ENCODE results near the gene LRRC27.
"Not testable (repeated sequence)": the region's sequence is repeated elsewhere in the genome, so short reads cannot be mapped to it uniquely, and the experiment has no call there.

LRRC27 gene

DNA sequence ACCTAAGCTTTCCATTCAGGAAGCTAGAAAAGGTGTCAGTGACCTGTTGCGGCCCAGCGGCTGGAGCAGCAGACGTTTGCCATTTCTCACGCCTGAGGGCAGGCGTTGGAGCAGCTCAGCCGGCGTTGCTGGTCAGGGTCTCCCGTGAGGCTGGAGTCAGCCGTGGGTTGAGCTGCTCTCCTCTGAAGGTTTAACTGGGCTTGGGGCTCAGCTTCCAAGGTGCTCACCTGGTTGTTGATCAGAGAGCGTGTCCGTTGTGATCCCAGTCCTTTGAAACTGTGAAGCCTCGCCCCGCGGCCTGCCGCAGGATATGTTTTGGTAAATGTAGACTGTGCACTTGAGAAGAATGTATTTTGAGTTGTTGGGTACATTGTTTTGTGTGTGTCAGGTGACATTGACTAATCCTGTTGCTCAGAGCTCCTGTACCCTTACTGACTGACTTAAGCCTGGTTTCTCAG is 44.4 kb downstream of the LRRC27 start:
- no peak for DNase-seq

DNA sequence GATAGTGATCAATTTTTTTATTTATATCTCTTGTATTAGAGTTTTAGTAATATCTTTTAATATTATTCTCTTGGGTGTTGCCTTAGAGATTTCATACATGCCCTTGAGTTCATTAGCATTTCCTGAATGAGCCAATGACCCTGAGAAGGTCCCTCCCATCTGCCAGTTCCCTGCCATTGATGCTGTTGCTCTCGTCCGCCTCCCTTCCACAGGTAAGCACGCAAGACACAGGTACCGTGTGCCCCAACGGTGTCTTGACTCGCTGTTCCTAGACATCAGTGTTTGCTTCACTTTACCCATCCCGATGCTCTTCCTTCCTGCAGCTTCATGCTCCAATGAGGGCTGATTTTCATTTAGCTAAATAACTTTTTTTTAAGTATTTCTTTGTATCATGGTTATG is 45.3 kb downstream of the LRRC27 start:
- DNase-seq, result no peak

DNA sequence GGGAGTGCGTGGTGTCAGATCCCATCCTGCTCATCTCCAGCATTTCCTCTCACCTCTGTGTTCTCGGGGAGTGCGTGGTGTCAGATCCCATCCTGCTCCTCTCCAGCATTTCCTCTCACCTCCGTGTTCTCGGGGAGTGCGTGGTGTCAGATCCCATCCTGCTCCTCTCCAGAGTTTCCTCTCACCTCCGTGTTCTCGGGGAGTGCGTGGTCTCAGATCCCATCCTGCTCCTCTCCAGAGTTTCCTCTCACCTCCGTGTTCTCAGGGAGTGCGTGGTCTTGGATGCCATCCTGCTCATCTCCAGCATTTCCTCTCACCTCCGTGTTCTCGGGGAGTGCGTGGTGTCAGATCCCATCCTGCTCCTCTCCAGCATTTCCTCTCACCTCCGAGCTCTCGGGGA is 47.0 kb downstream of the LRRC27 start:
- not testable (repeated sequence) for DNase-seq

DNA sequence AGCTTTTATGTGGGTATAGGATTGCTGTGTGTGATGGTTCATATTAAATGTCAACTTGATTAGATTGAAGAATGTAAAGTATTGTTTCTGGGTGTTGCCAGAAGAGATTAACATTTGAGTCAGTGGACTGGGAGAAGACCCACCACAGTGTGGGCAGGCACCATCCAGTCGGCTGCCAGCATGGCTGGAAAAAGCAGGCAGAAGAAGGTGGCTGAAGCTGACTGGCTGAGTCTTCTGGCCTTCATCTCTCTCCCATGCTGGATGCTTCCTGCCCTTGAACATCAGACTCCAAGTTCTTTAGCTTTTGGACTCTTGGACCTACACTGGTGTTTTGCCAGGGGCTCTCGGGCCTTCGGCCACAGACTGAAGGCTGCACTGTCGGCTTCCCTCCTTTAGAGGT is 49.0 kb downstream of the LRRC27 start:
- DNase-seq, result not testable (repeated sequence)

DNA sequence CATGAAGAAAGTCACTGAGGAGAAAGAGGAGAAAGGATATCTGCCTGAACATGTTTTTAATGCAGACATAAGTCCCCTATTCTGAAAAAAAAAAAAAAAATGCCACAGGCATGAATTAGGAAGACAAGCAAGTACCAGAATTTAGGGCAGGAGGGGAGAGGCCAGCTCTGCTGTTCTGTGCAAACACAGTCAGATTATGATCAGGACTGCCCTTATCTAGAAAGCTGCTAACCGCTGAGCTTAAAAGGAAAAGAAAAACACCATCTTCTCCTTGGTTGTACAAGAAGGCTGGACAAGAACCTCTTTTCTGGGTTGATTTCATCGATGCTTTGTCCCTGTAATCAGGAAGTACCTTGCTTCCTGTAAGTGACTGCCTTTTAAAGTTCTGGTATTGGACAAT is 49.7 kb downstream of the LRRC27 start:
- no peak for DNase-seq

DNA sequence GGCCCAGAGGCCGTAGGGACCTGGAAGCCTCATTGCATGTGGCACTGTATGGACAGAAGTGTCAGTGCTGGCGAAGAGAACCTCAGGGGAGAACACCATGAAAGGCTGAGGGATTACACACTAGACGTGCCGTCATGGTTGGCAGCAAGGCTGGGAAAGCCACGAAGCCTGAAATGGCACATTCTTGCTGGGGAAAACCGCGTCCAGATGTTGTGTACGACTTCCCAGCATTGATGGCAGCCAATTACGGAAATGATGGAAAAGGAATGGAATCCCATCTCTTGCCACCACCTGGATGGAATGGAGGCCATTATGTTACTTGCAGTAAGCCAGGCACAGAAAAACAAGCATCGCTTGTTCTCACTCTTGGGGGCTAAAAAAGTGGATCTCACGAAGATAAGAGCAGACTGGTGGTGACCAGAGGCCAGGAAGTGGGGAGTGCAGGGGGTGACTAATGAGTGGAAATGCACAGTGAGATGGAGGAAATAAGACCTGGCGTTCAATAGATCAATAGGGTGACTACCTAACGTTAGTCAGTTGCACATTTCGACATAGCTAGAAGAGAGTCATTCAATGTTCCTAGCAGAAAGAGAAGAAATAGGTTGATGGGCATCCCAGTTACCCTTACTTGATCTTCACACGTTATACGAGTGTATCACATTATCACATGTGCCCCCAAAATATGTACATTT is 50.4 kb downstream of the LRRC27 start:
- no peak for DNase-seq

DNA sequence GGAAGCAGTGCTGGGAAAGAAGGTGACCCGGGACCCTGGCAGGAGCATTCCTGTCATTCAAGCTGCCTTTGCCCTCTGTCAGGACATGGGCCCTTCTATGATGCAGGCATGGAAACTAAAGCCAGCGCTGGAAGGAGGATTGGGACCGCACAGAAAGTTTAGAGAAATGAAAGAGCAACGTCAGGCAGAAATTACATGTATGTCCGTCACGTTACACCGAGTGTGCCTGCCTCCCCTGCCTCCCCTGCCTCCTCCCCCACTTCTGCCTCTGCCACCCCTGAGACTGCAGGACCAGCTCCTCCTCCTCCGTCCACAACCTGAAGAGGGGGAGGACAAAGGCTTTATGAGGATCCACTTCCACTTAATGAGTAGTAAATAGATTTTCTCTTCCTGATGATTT is 51.1 kb downstream of the LRRC27 start:
- DNase-seq, result no peak

DNA sequence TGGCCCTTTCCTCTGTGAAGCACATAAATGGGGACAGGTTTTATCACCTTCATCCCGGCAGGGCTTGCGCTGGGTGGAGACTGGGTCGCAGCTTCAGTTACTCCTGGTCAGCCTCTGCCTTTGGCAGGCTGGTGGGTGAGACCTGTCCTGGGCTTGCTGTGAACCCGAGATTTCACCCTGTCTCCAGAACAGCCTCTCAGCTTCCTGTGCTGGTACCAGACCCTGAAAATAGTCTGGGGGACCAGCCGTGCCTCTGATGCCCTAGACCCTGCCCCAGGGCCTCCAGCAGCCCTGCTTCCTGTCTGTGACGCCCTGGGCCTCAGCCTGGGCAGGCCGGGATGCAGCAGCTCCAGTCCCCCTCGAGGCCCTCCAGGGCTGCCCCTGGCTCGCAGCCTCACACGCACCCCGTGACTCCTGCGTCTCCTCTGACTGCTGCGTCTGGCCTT is 51.8 kb downstream of the LRRC27 start:
- DNase-seq, result no peak

DNA sequence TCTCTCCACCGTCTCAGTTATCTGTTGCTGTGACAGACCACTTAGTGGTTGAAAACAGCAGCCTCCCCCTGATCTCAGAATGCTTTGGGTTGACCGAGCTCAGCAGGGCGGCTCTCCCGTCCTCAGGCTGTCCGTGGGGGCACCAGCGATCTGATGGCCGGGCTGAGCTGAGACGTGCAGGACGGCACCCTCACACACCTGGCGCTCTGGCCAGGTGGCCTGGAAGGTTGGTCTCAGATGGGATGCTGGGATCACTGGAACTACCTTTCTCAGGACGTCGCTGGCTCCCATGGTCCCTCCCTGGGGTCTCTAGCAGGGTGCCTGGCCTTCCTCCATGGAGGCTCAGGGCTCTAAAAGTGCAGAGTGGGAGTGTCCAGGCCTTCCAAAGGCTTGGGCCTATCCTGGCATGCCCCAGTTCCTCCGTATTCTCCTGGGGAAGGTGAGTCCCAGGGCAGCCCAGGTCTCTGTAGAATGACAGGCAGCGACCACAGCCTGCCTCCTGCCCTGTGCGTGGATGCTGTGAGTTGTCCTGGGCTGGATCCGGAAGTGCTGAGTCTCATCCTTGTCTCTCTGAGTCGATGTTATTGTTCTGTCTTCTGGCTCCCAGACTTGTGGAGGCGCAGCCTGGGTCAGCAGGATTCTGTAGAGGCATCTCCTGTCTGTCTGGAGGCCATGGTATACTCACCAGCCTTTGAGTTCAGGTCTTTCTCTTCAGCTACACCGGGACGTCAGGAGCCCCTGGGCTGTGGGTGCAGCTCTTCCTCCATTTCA is 52.8 kb downstream of the LRRC27 start:
- no peak for DNase-seq

DNA sequence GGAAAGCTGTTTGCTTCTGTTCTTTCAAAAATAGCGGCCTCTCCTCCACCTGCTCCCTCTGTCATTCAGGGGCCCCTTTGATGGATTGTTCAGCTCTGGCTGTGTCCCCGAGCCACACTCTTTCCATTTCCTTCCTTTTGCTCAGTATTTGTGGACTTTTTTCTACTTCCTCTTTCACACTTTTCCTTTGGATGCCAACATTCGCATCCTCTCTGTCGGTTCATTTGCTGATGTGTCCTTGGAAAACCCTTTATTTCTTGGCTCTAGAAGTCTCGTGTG is 53.3 kb downstream of the LRRC27 start:
- DNase-seq, result no peak

DNA sequence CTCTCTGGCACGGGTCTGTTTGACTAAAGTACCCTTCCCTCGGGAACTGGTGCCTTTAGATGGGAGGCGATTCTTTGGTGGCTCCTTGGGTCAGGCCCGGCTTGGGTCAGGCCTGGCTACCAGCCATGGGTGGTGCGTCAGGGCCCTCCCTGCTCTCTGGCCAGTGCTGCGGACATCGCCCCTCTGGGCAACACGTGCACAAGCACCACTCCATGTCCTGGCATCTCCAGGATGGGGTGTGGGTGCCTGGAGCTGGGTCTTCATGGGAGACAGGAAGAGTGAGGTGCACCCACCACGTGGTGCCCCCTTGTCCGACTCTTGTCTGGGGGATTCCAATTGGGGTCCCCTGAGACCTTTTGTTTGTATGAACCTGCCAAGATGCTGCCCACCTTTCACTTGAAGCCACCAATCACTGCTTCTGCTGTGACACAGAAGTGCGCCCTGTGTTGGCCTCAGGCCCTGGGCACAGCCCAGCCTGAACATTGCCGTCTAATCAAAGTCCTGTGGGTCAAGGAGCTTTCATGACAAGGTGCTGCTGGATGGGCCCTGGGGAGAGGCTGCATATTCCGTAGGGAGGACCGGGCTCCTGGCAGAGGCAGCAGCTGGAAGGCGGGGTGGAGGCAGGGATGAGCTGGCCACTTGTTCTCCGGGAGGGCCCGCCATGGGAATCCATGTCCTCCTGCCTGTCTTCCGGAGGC is 53.9 kb downstream of the LRRC27 start:
- no peak for DNase-seq

DNA sequence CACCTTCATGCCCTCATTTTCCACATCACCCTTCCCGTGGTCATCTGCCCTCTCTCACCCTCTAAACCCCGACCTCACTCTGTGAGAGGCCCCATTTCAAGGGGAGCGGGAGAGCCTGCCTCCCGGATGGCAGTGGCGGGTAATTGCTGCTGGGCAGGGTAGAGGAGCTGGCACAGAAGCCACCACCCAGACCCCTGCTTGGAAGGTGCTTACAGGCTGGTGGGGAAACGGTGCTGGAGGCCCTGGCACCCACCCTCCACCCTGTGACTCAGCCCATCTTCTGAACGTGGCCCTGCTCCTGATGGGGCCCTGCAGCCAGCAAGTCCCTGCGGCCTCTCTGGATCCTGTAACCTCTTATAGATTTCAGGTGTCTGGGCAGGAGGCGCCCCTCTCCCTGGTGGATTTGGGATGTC is 54.4 kb downstream of the LRRC27 start:
- DNase-seq, result no peak

DNA sequence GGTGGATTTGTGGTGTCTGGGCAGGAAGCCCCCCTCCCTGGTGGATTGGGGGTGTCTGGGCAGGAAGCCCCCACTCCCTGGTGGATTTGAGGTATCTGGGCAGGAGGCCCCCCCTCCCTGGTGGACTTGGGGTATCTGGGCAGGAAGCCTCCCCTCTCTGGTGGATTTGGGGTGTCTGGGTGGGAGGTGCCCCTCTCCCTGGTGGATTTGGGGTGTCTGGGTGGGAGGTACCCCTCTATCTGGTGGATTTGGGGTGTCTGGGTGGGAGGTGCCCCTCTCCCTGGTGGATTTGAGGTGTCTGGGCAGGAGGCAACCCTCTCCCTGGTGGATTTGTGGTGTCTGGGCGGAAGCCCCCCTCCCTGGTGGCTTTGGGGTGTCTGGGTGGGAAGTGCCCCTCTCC is 54.9 kb downstream of the LRRC27 start:
- not testable (repeated sequence) for DNase-seq

DNA sequence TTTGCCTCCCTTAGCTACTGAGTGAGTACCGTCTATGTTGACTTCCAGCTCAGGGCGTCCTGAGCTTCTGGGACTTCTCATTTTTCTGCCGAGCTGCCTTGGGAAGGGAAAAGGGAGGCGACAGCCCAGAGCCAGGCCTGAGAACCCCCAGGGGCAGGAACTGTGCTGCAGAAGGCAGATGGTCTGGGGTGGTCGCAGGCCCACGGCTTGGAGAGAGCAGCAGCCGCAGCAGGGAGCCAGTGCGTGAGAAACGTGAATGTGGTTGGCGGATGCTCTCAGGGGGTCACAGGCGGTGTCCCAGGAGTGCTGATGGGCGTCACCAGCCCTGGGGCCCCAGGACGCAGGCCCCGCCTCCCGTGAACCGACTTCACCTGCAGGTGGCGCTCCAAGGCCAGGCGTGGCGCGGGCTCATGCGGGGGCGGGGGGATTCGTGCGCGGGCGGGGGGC is 55.8 kb downstream of the LRRC27 start:
- no peak for DNase-seq

DNA sequence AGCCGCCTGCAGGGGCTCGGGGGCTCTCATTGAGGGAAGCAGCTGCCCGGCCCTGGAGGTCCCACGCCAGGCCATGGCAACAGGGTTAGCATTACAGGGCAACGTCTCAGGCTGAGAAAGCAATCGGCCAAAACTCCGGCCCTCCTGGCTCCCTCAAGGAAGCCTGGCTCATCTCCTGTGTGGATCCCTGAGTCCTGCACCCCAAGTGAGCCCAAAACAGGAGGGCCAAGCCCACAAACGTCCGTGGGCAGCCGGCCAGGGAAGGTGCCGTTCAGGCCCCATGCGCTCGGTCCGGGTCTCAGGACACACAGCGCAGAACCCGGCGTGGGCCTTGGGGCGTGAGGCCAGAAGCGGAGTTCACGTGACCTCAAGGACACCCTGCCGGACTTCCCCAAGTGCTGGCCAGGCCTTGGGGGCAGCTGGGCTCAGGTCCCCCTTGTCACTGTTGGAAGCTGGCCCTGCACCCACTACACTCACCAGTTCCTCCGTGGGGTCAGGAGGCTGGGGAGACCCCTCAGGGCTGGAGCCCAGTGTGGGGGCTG is 57.0 kb downstream of the LRRC27 start:
- DNase-seq, result no peak

DNA sequence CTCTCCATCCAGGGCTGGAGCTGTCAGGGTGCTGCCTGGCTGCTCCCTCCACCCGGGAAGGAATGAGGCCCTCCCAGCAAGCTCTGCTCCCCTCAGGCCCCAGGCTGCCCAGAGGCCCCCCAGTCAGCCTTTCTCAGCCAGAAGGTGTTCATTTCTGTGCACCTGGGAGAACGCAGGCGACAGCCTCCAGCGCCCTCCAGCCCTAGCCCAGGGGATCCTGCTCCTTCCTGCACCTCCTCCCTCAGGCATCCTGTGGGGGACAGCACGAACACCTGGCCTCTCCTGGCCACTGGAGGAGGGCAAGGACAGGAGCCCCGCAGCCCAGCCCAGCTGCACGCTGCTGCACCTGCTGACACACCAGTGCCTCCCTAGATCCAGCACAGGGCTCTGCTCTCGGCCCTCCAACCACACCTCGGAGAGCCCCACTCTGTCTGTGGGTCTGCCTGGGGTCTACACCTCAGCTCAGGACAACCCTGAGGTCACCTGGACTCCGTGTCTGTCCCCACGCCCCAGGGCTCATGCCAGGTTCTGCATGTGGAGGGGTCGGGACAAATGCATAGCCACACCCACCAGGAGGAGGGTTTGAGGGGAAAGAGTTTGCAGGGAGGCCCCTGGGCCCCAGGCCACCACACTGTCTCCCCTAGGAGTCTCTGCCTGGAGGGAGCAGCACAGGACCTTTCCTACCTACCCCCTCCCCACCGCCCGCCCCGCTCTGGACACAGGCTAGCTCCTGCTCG is 57.6 kb downstream of the LRRC27 start:
- DNase-seq, result no peak

DNA sequence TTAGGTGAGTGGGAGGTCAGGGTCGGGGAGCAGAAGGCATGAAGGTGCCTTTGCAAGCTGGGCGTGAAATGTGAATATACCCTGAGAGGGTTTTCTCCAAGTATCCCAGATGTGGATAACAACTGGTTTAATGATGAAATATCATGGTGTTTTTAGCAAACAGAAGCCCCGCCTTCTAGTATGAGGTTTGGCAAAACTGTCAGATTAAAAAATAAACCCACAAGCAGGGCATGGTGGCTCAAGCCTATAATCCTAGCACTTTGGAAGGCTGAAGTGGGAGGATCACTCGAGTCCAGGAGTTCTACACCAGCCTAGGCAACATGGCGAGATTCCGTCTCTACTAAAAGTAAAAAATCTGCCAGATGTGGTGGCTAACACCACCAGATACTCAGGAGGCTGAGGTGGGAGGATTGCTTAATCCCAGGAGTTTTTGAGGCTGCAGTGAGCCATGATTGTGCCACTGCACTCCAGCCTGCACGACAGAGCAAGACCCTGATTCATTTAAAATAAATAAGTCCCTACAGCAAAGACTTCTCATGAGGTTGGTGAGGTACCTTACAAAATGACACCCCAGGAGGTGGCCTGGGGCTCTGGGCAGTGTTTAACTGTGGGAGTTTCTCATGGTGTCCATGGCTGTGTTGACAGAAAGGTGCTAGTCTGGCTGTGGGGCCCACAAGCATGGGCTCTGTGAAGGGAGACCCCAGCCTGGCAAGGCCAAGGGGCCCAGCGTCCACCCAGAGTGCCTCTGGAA is 58.4 kb downstream of the LRRC27 start:
- DNase-seq, result no peak

DNA sequence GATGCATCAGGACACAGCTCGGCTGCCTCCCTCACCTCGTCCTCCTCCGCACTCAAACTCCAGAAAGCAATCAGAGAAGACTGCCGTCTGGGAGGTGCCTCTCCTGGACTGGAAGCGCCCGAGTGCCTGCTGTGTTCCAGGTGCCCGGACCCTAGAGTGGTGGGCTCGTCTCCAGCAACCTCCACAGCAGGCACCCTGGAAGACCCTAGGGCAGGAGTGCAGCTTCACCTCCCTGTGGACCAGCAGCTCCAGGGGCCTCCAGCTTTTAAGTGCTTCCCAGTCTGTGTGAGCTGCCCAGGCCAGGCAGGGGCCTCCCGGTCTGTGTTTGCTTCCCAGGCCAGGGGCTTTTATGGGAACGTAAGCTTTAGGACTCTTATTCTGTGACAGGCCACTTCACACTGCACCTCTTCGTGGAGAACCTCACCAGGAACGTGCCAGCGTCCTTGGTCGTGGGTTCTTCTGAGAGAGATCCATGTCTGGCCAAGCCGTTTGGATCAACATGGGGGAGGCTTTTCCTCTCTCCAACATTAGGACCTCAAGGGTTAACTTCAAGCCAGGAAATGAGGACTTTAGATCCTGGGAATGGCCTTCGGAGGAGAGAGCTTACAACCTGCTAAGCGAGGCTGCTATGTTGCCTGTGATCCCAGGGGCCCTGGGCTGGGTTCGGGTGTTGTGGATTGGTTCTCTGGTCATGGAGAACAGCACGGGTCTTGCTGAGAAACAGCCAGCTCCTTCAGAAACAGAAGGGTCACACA is 59.1 kb downstream of the LRRC27 start:
- no peak for DNase-seq

DNA sequence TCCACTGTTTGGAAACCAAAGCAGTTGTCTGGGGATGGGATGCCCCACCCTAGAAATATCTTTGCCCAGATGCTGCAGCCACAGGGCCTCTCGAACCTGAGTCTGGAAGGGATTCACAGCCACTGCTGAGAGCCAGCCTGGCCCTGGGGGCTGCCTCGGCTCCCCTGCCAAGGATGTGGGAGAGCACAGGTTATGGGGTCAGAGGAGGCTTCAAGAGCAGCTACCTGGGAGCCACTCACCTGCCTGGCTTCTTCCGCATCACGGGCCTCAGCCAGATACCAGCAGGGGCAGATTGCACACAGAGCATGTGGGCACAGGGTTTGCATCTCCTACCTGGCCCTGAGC is 59.7 kb downstream of the LRRC27 start:
- no peak for DNase-seq

DNA sequence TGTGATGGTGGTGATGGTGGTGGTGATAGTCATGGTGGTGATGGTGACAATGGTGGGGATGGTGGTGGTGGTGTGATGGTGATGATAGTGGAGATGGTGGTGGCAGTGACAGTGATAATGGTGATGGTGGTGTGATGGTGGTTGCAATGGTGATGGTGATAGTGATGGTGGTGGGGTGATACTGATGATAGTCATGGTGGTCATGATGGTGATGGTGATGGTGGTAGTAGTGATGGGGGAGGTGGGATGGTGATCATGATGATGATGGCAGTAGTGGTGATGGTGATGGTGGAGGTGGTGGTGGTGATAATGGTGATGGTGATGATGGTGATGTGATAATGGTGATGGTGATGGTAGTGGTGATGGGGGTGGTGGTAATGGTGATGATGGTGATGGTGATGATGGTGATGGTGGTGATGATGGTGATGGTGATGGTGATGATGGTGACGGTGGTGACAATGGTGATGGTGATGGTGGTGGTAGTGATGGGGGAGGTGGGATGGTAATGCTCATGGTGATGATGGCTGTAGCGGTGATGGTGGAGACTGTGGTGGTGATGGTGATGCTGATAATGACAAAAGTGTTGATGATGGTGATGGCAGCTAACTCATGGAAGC is 60.3 kb downstream of the LRRC27 start:
- no peak for DNase-seq
